Measurements from ENCODE around the gene CDYL2.

Gene CDYL2

DNA sequence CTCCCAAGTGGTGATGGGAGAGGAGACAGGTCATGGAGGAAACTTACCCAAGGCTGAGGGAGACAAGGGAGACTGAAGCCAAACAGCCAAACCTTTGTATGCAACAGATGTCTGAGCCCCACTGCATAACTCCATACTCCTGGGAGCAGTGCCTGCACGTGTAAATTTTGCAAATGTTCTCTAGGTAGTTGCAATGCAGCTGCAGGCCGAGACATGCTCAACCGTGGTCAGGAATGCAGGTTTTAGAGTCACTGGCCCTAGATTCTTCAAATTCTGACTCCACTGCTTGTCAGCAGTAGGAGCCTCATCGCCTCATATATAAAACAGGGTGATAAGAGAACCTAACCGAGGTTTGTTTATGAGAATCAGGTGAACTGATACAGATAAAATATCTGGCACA, 252.1 kb downstream of the CDYL2 start:
- H3K4me3 ChIP-seq (ENCODE audit: low read length): no peak overlapping the region
- TF ChIP-seq, protein P1, sequence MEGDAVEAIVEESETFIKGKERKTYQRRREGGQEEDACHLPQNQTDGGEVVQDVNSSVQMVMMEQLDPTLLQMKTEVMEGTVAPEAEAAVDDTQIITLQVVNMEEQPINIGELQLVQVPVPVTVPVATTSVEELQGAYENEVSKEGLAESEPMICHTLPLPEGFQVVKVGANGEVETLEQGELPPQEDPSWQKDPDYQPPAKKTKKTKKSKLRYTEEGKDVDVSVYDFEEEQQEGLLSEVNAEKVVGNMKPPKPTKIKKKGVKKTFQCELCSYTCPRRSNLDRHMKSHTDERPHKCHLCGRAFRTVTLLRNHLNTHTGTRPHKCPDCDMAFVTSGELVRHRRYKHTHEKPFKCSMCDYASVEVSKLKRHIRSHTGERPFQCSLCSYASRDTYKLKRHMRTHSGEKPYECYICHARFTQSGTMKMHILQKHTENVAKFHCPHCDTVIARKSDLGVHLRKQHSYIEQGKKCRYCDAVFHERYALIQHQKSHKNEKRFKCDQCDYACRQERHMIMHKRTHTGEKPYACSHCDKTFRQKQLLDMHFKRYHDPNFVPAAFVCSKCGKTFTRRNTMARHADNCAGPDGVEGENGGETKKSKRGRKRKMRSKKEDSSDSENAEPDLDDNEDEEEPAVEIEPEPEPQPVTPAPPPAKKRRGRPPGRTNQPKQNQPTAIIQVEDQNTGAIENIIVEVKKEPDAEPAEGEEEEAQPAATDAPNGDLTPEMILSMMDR (conservative IDR thresholded peaks at IDR 0.05; ENCODE audit: low read length): no peak
- DNase-seq (ENCODE audit: low read depth): no peak
